Activated T-helper 1 cell treated with anti-CD3 and anti-CD28 coated beads, Interleukin-12 subunit alpha, Interleukin-12 subunit beta, Interleukin-2, Interleukin-4 antibody, amounts not matched to agents 30 ng/mL and 10 ng/mL and 1 ng/mL, durations not matched to agents 14 hours and 24 hours and 36 hours (primary cell): ENCODE measurements around the gene C4A. TPM values are rescaled to one million over a fixed set of nuclear protein-coding genes. Genes with fewer than 3 reads are reported as not detected.
"Not testable (repeated sequence)": the region's sequence is repeated elsewhere in the genome, so short reads cannot be mapped to it uniquely, and the experiment has no call there.

Experiments
- DNase-seq: peaks from one replicate; pipeline ENCODE4 v3.0.0; 2021; ENCODE audit warnings: low spot score
- H3K27ac Mint-ChIP-seq: one replicate; pipeline ENCODE4 v1.8.0; 2021; ENCODE audit warnings: mild to moderate bottlenecking, mixed read lengths
- H3K27me3 Mint-ChIP-seq: one replicate; pipeline ENCODE4 v1.8.0; 2022; ENCODE audit warnings: mild to moderate bottlenecking, moderate library complexity, mixed read lengths; ENCODE audit not compliant: insufficient read depth
- H3K36me3 Mint-ChIP-seq: one replicate; pipeline ENCODE4 v1.8.0; 2021; ENCODE audit warnings: low read depth, mixed read lengths
- H3K4me1 Mint-ChIP-seq: one replicate; pipeline ENCODE4 v1.8.0; 2021; ENCODE audit warnings: low read depth, mixed read lengths
- H3K4me3 Mint-ChIP-seq: one replicate; pipeline ENCODE4 v1.8.0; 2021; ENCODE audit warnings: mild to moderate bottlenecking, moderate library complexity, mixed read lengths
- H3K9me3 Mint-ChIP-seq: one replicate; pipeline ENCODE4 v1.8.0; 2021; ENCODE audit warnings: mixed read lengths
- intact Hi-C: fragments of 100-400 bp; cut with micrococcal nuclease; formaldehyde crosslinking; loops from one replicate; pipeline ENCODE4 v1.15.1; 2024
- total RNA-seq: library from RNA; stranded (reverse); gene quantifications from 2 replicates; pipeline ENCODE4 v1.2.3, GENCODE V29; 2022

The C4A gene
- total RNA-seq, 1 donor from 2014 or later = 4.0 TPM

DNA sequence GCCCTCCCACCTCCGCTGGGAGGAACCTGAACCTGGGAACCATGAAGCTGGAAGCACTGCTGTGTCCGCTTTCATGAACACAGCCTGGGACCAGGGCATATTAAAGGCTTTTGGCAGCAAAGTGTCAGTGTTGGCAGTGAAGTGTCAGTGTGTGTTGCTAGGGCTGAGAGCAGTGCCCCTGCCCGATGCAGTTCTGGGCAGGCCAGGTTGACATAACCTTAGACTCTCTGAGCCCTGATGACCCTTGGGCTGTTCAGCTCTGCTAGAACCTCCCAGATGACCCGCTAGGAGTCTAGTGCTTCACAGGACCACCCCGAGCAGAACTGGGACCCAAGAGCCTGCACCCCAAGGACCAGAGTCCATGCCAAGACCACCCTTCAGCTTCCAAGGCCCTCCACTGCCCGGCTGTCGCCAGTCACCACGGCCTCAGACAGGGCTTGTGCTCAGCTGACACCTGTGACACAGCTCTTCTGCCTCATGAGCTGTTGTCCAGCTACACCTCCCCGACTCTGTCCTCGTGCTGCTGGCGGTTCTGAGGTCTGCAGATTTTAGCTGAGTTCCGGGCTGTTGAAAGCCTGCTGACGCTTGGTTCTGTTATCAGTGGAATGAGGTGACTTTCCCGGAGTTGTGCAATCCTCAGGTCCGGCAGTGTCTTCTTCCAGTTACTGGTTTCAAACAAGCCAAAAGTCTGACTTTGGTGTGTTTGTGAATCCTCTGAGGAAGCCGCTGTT, 53.6 kb downstream of the C4A start:
- H3K27me3 Mint-ChIP-seq, H3K4me1 Mint-ChIP-seq, DNase-seq, H3K9me3 Mint-ChIP-seq, H3K36me3 Mint-ChIP-seq, H3K4me3 Mint-ChIP-seq, intact Hi-C loops, H3K27ac Mint-ChIP-seq: not testable (repeated sequence)

DNA sequence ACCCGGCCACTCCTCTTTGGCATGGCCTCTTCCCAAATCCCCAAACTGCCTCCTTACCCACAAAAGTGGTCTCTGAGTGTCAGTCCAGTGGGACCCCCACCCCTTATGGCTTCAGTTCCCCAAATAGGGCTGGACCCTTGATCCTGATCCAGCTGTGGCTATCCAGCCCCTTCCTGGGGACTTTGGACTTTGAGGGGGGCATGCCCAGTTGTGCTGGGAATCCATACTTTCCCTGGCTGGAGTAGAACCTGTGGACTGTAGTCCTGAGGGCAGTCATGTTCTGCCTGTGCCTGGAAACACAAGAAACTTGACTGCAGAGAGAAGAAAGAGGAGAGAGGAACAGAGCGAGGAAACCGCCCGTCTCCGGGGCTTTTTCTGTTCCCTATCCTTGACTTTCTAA, 55.3 kb downstream of the C4A start:
- intact Hi-C loops, DNase-seq, H3K4me3 Mint-ChIP-seq, H3K27me3 Mint-ChIP-seq, H3K4me1 Mint-ChIP-seq, H3K36me3 Mint-ChIP-seq, H3K27ac Mint-ChIP-seq, H3K9me3 Mint-ChIP-seq: not testable (repeated sequence)

DNA sequence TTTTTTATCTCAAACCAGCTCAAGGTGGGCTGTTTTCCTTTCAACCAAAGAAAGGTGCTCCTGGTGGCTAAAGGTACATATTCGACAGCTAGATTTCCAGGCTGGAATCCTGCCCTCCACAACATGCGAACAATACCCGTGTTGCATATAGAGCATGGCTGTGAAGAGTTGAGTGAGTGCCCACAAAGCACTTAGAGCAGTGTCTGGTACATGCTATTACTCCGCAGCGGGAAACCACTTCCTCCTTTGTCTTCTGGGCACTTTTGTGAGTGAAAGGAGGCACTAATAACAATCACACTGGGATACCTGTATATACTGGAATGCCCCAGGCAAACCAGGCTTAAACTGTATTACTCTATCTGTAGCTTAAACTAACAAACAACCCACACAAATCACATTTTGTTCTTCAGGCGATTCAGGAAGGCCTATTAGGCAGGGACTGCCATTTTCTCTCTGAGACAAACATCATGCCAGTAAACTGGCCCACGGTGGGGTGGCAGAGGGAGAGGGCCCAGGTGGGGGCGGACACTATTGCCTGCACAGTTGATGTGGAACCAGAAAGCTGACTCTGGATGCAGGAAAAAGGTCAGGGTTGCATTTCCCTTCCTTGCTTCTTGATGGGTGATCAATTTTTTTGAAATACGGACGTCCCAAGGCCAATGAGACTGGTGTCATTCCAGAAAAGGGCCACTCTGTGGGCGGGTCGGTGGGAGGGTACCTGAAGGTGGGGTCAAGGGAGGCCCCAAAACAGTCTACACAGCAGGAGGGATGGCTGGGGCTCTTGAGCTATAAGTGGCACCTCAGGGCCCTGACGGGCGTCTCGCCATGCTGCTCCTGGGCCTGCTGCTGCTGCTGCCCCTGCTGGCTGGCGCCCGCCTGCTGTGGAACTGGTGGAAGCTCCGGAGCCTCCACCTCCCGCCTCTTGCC, 56.0 kb downstream of the C4A start, which contains the start of gene CYP21A2:
TSS of gene CYP21A2 (plus strand) at position 818 of the 927 bp plus-strand sequence. CDS start at position 826, 8 bp downstream.
- H3K27me3 Mint-ChIP-seq, H3K9me3 Mint-ChIP-seq, H3K27ac Mint-ChIP-seq, H3K4me3 Mint-ChIP-seq, intact Hi-C loops, H3K36me3 Mint-ChIP-seq, H3K4me1 Mint-ChIP-seq, DNase-seq: not testable (repeated sequence)

DNA sequence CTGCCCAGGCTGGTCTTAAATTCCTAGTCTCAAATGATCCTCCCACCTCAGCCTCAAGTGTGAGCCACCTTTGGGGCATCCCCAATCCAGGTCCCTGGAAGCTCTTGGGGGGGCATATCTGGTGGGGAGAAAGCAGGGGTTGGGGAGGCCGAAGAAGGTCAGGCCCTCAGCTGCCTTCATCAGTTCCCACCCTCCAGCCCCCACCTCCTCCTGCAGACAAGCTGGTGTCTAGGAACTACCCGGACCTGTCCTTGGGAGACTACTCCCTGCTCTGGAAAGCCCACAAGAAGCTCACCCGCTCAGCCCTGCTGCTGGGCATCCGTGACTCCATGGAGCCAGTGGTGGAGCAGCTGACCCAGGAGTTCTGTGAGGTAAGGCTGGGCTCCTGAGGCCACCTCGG, 57.0 kb downstream of the C4A start:
- H3K4me1 Mint-ChIP-seq, H3K9me3 Mint-ChIP-seq, H3K27me3 Mint-ChIP-seq, H3K27ac Mint-ChIP-seq, H3K4me3 Mint-ChIP-seq, H3K36me3 Mint-ChIP-seq, DNase-seq, intact Hi-C loops: not testable (repeated sequence)

DNA sequence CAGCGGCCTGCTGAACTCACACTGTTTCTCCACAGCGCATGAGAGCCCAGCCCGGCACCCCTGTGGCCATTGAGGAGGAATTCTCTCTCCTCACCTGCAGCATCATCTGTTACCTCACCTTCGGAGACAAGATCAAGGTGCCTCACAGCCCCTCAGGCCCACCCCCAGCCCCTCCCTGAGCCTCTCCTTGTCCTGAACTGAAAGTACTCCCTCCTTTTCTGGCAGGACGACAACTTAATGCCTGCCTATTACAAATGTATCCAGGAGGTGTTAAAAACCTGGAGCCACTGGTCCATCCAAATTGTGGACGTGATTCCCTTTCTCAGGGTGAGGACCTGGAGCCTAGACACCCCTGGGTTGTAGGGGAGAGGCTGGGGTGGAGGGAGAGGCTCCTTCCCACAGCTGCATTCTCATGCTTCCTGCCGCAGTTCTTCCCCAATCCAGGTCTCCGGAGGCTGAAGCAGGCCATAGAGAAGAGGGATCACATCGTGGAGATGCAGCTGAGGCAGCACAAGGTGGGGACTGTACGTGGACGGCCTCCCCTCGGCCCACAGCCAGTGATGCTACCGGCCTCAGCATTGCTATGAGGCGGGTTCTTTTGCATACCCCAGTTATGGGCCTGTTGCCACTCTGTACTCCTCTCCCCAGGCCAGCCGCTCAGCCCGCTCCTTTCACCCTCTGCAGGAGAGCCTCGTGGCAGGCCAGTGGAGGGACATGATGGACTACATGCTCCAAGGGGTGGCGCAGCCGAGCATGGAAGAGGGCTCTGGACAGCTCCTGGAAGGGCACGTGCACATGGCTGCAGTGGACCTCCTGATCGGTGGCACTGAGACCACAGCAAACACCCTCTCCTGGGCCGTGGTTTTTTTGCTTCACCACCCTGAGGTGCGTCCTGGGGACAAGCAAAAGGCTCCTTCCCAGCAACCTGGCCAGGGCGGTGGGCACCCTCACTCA, 57.7 kb downstream of the C4A start:
- intact Hi-C loops, H3K27me3 Mint-ChIP-seq, H3K9me3 Mint-ChIP-seq, DNase-seq, H3K4me1 Mint-ChIP-seq, H3K4me3 Mint-ChIP-seq, H3K36me3 Mint-ChIP-seq, H3K27ac Mint-ChIP-seq: not testable (repeated sequence)

DNA sequence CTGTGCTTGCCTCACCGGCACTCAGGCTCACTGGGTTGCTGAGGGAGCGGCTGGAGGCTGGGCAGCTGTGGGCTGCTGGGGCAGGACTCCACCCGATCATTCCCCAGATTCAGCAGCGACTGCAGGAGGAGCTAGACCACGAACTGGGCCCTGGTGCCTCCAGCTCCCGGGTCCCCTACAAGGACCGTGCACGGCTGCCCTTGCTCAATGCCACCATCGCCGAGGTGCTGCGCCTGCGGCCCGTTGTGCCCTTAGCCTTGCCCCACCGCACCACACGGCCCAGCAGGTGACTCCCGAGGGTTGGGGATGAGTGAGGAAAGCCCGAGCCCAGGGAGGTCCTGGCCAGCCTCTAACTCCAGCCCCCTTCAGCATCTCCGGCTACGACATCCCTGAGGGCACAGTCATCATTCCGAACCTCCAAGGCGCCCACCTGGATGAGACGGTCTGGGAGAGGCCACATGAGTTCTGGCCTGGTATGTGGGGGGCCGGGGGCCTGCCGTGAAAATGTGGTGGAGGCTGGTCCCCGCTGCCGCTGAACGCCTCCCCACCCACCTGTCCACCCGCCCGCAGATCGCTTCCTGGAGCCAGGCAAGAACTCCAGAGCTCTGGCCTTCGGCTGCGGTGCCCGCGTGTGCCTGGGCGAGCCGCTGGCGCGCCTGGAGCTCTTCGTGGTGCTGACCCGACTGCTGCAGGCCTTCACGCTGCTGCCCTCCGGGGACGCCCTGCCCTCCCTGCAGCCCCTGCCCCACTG, 58.6 kb downstream of the C4A start:
- H3K4me3 Mint-ChIP-seq, intact Hi-C loops, H3K27me3 Mint-ChIP-seq, H3K4me1 Mint-ChIP-seq, H3K36me3 Mint-ChIP-seq, DNase-seq, H3K9me3 Mint-ChIP-seq, H3K27ac Mint-ChIP-seq: not testable (repeated sequence)

DNA sequence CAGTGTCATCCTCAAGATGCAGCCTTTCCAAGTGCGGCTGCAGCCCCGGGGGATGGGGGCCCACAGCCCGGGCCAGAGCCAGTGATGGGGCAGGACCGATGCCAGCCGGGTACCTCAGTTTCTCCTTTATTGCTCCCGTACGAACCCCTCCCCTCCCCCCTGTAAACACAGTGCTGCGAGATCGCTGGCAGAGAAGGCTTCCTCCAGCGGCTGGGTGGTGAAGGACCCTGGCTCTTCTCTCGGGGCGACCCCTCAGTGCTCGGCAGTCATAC, 59.1 kb downstream of the C4A start:
- H3K9me3 Mint-ChIP-seq, H3K36me3 Mint-ChIP-seq, H3K4me1 Mint-ChIP-seq, H3K27ac Mint-ChIP-seq, intact Hi-C loops, H3K27me3 Mint-ChIP-seq, DNase-seq, H3K4me3 Mint-ChIP-seq: not testable (repeated sequence)

DNA sequence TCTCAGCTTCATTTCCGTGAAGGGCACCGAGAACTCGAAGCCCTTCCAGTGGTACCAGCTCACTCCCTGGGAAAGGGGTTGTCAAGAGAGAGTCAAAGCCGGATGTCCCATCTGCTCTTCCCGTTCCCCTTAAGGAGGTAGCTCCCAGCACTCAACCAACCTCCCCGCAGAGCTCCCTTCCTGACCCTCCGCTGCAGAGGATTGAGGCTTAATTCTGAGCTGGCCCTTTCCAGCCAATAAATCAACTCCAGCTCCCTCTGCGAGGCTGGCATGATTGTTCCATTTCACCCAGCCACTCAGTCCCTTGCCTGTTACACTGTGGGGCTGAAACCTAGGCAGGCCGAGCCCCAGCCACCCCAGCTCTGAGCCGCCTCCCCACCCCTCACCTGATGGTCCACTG, 59.5 kb downstream of the C4A start:
- H3K9me3 Mint-ChIP-seq, intact Hi-C loops, H3K4me3 Mint-ChIP-seq, DNase-seq, H3K27ac Mint-ChIP-seq, H3K27me3 Mint-ChIP-seq, H3K36me3 Mint-ChIP-seq, H3K4me1 Mint-ChIP-seq: not testable (repeated sequence)

DNA sequence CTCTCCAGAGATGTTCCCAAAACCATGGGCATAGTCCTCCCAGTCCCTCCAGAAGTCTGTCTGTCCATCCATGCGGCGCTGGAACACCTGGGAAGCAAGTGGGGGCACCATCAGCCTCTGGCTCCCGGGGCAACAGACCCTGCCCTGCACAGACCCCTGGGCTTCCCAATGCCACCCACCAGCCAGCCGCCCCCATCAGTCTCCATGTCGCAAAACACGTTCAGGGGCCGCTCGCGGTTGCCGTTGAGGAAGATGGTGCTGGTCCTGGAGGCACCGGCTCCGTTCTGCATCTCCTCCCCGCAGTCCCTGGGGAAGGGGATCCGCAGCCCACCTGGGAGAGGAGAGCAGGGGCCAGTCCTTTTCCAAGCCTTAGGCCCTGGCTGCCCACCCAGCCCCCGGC, 60.4 kb downstream of the C4A start:
- DNase-seq, intact Hi-C loops, H3K9me3 Mint-ChIP-seq, H3K27me3 Mint-ChIP-seq, H3K27ac Mint-ChIP-seq, H3K4me3 Mint-ChIP-seq, H3K4me1 Mint-ChIP-seq, H3K36me3 Mint-ChIP-seq: not testable (repeated sequence)

DNA sequence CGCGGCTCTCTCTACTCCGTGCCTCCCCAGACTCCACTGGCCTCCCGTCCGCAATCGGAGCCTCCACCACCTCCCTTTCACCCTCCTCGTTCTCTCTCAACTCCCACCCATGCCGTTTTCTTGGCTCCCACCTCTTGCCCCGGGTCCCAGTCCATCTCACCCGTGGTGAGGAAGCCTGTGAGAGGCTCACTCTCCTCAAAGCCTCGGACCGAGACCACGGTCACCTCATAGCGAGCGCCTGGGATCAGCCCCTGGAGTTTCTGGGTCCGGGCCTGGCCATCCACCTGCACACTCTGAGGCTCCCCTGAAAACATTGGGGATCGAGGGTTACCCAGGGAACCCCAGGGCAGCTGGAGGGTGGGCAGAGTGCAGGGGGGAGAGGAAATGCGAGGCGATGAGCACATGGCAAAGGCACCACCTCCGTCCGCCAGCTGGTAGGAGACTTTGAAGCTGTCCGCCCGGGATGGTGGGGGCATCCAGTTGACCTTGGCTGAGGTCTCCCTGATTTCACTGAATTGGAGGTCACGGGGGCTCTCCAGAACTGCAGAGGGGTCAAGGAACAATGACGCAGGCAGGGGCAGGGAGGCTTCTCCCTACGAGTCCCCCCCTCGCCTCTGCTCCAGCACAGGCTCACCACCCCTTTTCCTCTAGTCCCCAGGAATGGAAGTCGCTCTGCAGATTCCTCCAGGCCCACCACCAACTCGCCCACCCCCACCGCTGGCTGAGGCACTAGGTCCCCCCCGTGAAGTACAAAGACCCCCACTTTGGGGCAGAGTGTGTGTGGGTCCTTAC, 61.9 kb downstream of the C4A start:
- H3K4me3 Mint-ChIP-seq, H3K4me1 Mint-ChIP-seq, DNase-seq, intact Hi-C loops, H3K9me3 Mint-ChIP-seq, H3K27me3 Mint-ChIP-seq, H3K36me3 Mint-ChIP-seq, H3K27ac Mint-ChIP-seq: not testable (repeated sequence)

DNA sequence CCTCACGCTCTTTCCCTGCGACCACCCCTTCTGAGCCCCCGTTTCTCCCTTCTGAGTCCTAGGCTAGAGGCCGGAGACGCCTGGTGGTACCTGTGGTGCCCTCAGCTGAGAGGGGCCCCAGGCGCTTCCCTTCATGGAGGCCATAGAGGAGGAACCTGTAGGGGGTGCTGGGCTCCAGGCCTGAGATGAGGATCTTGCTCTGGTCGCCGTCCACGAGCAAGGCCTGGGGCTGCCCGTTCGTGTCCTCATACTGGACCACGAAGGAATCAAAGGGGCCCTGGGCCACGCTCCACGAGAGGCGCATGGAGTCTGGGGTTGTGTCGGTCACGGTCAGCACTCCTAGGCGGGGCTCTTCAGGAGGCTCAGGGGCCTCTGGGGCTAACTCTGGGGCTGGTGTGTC, 63.1 kb downstream of the C4A start:
- H3K4me1 Mint-ChIP-seq, H3K4me3 Mint-ChIP-seq, H3K27me3 Mint-ChIP-seq, H3K27ac Mint-ChIP-seq, H3K36me3 Mint-ChIP-seq, intact Hi-C loops, DNase-seq, H3K9me3 Mint-ChIP-seq: not testable (repeated sequence)
